HEK293 (cell line): ENCODE data around the gene GJA10.

Experiments
- CTCF ChIA-PET: fragments of 350-600 bp; formaldehyde crosslinking; extraction: SDS; loops from one replicate; lab custom pipeline; 2021; ENCODE audit warnings: antibody characterized with exemption; lab: Yijun Ruan, JAX
- POLR2A ChIA-PET: fragments of 300-600 bp; formaldehyde crosslinking; extraction: SDS; loops from one replicate; lab custom pipeline; 2020; ENCODE audit warnings: antibody characterized with exemption, inconsistent platforms; lab: Yijun Ruan, JAX
- H3K27ac ChIP-seq: fragments of 200-500 bp; sonication (Bioruptor generic); 2 replicates; pipeline ENCODE4 v1.5.1; 2014; ENCODE audit warnings: low read depth, low read length, control low read depth, inconsistent platforms; ENCODE audit errors: extremely low read depth
- H3K36me3 ChIP-seq, 2 experiments: fragments of 200-500 bp in 1 of 2; sonication (Bioruptor generic) in 1 of 2; 1 replicate in 1 of 2; 2 replicates in 1 of 2; pipeline ENCODE4 v1.5.1; 2014 to 2017; ENCODE audit warnings: inconsistent platforms in 2 of 2, low read length in 2 of 2; ENCODE audit not compliant: control insufficient read depth in 2 of 2, insufficient read depth in 1 of 2
- H3K4me1 ChIP-seq: fragments of 200-500 bp; sonication (Bioruptor generic); 2 replicates; pipeline ENCODE4 v1.5.1; 2014; ENCODE audit warnings: mild to moderate bottlenecking, low read length, inconsistent platforms; ENCODE audit not compliant: control insufficient read depth, insufficient read depth
- H3K4me3 ChIP-seq: 2 replicates; pipeline ENCODE4 v1.5.1; 2011; ENCODE audit warnings: low read depth, mild to moderate bottlenecking, control low read depth, low read length, moderate library complexity
- H3K9me3 ChIP-seq: fragments of 200-500 bp; sonication (Bioruptor generic); 2 replicates; pipeline ENCODE4 v1.5.1; 2014; ENCODE audit warnings: low read depth, low read length, inconsistent platforms; ENCODE audit not compliant: control insufficient read depth, insufficient read depth
- BCL11A ChIP-seq: fragments of 450-650 bp; formaldehyde crosslinking; IDR thresholded peaks from 2 replicates; pipeline ENCODE4 v1.5.1; 2016; ENCODE audit warnings: low read depth, missing biosample characterization, missing genetic modification characterization
- GLIS2 ChIP-seq: fragments of 450-650 bp; formaldehyde crosslinking; IDR thresholded peaks from 2 replicates; pipeline ENCODE4 v1.5.1; 2016; ENCODE audit warnings: missing biosample characterization, missing genetic modification characterization
- HOXA7 ChIP-seq: sonication (generic); formaldehyde crosslinking; IDR thresholded peaks from 2 replicates; pipeline ENCODE4 v1.8.1; 2022; ENCODE audit warnings: missing genetic modification reagents, borderline replicate concordance
- SETDB1 ChIP-seq: IDR thresholded peaks from one replicate; pipeline ENCODE4 v1.6.1; 2017; ENCODE audit warnings: mild to moderate bottlenecking, low read length, moderate library complexity, mixed read lengths; ENCODE audit not compliant: insufficient read length
- TCF7L2 ChIP-seq: IDR thresholded peaks from 2 replicates; pipeline ENCODE4 v1.6.1; 2011; ENCODE audit warnings: low read depth, mild to moderate bottlenecking, inconsistent platforms, low read length, moderate library complexity, borderline replicate concordance
- ZBTB21 ChIP-seq: fragments of 450-650 bp; formaldehyde crosslinking; IDR thresholded peaks from 2 replicates; pipeline ENCODE4 v1.5.1; 2017; ENCODE audit warnings: missing biosample characterization, missing genetic modification characterization
- ZNF114 ChIP-seq: fragments of 450-650 bp; formaldehyde crosslinking; IDR thresholded peaks from 2 replicates; pipeline ENCODE4 v1.5.0; 2017; ENCODE audit warnings: missing biosample characterization, missing genetic modification characterization
- ZNF121 ChIP-seq: fragments of 450-650 bp; formaldehyde crosslinking; IDR thresholded peaks from 2 replicates; pipeline ENCODE4 v1.5.1; 2016; ENCODE audit warnings: missing biosample characterization, missing genetic modification characterization
- ZNF433 ChIP-seq: fragments of 450-650 bp; formaldehyde crosslinking; IDR thresholded peaks from 2 replicates; pipeline ENCODE4 v1.5.1; 2016; ENCODE audit warnings: missing biosample characterization, missing genetic modification characterization, low read depth
- ZNF514 ChIP-seq: fragments of 450-650 bp; formaldehyde crosslinking; IDR thresholded peaks from 2 replicates; pipeline ENCODE4 v1.5.1; 2016; ENCODE audit warnings: missing biosample characterization, missing genetic modification characterization
- ZNF521 ChIP-seq: fragments of 450-650 bp; formaldehyde crosslinking; IDR thresholded peaks from 2 replicates; pipeline ENCODE4 v1.5.1; 2017; ENCODE audit warnings: missing biosample characterization, mild to moderate bottlenecking, missing genetic modification characterization
- ZNF544 ChIP-seq: fragments of 450-650 bp; formaldehyde crosslinking; IDR thresholded peaks from 2 replicates; pipeline ENCODE4 v1.5.0; 2017; ENCODE audit warnings: missing biosample characterization, missing genetic modification characterization
- ZNF610 ChIP-seq: fragments of 450-650 bp; formaldehyde crosslinking; IDR thresholded peaks from 2 replicates; pipeline ENCODE4 v1.5.1; 2016; ENCODE audit warnings: missing biosample characterization, missing genetic modification characterization, borderline replicate concordance
- ZNF707 ChIP-seq: fragments of 450-650 bp; formaldehyde crosslinking; IDR thresholded peaks from 2 replicates; pipeline ENCODE4 v1.5.1; 2016; ENCODE audit warnings: missing biosample characterization, missing genetic modification characterization
- ZNF768 ChIP-seq: fragments of 450-650 bp; formaldehyde crosslinking; IDR thresholded peaks from 2 replicates; pipeline ENCODE4 v1.5.1; 2018; ENCODE audit warnings: missing biosample characterization, mild to moderate bottlenecking, missing genetic modification characterization
- ZNF785 ChIP-seq: fragments of 450-650 bp; formaldehyde crosslinking; IDR thresholded peaks from 2 replicates; pipeline ENCODE4 v1.5.1; 2016; ENCODE audit warnings: missing biosample characterization, missing genetic modification characterization
- ZNF792 ChIP-seq: fragments of 450-650 bp; formaldehyde crosslinking; IDR thresholded peaks from 2 replicates; pipeline ENCODE4 v1.5.1; 2016; ENCODE audit warnings: missing biosample characterization, missing genetic modification characterization
- ZNF837 ChIP-seq: fragments of 450-650 bp; formaldehyde crosslinking; IDR thresholded peaks from 2 replicates; pipeline ENCODE4 v1.5.1; 2016; ENCODE audit warnings: missing biosample characterization, missing genetic modification characterization
- ZNF843 ChIP-seq: fragments of 450-650 bp; formaldehyde crosslinking; IDR thresholded peaks from 2 replicates; pipeline ENCODE4 v1.5.1; 2016; ENCODE audit warnings: missing biosample characterization, missing genetic modification characterization
- TF ChIP-seq, protein P1 (sequence below): fragments of 450-650 bp; formaldehyde crosslinking; IDR thresholded peaks from 2 replicates; pipeline ENCODE4 v1.5.1; 2016; ENCODE audit warnings: missing biosample characterization, missing genetic modification characterization
- TF ChIP-seq, protein P2 (sequence below): fragments of 450-650 bp; formaldehyde crosslinking; IDR thresholded peaks from 2 replicates; pipeline ENCODE4 v1.5.1; 2016; ENCODE audit warnings: missing biosample characterization, missing genetic modification characterization
- TF ChIP-seq, protein P3 (sequence below): fragments of 450-650 bp; formaldehyde crosslinking; IDR thresholded peaks from 2 replicates; pipeline ENCODE4; 2016; ENCODE audit warnings: missing biosample characterization, missing genetic modification characterization
- TF ChIP-seq, protein P4 (sequence below): fragments of 450-650 bp; formaldehyde crosslinking; IDR thresholded peaks from 2 replicates; pipeline ENCODE4 v1.5.1; 2016; ENCODE audit warnings: missing biosample characterization, missing genetic modification characterization
- TF ChIP-seq, protein P5 (sequence below): fragments of 450-650 bp; formaldehyde crosslinking; IDR thresholded peaks from 2 replicates; pipeline ENCODE4 v1.5.1; 2016; ENCODE audit warnings: missing biosample characterization, missing genetic modification characterization, borderline replicate concordance

Gene GJA10

DNA sequence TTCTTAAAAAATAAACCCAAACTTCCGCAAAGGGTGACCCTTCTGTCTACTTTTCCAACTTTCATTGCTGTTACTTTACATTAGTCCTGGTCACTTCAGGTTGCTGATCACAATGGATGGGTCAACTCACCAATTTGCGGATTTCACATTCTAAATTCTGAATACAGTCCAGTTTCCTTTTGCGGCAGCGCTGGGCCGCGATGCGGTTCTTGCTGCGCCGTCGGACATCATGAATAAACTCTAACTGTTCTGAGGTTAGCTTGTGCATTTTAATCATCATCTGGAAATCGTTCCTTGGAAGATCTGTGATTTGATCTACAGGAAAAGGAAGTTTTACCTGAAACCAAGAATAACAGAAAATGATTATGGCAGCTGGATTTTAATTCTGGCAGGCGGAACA lies 43.7 kb downstream of the GJA10 start:
- H3K36me3 ChIP-seq: peaks cover 0 to 3% of the 10 kb centered on the region in 2 experiments; a peak in 1 of 3 replicates
- H3K4me1 ChIP-seq: no peaks in the 10 kb centered on the region
- no peak overlapping the region for H3K4me3 ChIP-seq
- no peaks in the 10 kb centered on the region for H3K9me3 ChIP-seq
- ChIA-PET POLR2A (no interaction called here), CTCF (interaction anchor here (0.7 to 6.0 kb wide), 3 partner anchors 134 to 588 kb away, joined by 3 to 185 read pairs (median 3); no protein-coding TSS in a partner anchor)
- H3K27ac ChIP-seq: no peak overlapping the region
- TF ChIP-seq ZNF792 (no peak), ZNF707 (no peak)
- TF ChIP-seq, protein P1, sequence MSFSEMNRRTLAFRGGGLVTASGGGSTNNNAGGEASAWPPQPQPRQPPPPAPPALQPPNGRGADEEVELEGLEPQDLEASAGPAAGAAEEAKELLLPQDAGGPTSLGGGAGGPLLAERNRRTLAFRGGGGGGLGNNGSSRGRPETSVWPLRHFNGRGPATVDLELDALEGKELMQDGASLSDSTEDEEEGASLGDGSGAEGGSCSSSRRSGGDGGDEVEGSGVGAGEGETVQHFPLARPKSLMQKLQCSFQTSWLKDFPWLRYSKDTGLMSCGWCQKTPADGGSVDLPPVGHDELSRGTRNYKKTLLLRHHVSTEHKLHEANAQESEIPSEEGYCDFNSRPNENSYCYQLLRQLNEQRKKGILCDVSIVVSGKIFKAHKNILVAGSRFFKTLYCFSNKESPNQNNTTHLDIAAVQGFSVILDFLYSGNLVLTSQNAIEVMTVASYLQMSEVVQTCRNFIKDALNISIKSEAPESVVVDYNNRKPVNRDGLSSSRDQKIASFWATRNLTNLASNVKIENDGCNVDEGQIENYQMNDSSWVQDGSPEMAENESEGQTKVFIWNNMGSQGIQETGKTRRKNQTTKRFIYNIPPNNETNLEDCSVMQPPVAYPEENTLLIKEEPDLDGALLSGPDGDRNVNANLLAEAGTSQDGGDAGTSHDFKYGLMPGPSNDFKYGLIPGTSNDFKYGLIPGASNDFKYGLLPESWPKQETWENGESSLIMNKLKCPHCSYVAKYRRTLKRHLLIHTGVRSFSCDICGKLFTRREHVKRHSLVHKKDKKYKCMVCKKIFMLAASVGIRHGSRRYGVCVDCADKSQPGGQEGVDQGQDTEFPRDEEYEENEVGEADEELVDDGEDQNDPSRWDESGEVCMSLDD (tag by site-specific recombination): no peak
- TF ChIP-seq, protein P2, sequence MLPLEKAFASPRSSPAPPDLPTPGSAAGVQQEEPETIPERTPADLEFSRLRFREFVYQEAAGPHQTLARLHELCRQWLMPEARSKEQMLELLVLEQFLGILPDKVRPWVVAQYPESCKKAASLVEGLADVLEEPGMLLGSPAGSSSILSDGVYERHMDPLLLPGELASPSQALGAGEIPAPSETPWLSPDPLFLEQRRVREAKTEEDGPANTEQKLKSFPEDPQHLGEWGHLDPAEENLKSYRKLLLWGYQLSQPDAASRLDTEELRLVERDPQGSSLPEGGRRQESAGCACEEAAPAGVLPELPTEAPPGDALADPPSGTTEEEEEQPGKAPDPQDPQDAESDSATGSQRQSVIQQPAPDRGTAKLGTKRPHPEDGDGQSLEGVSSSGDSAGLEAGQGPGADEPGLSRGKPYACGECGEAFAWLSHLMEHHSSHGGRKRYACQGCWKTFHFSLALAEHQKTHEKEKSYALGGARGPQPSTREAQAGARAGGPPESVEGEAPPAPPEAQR (tag by site-specific recombination): no peak
- TF ChIP-seq, all 188 proteins: peak for 0

DNA sequence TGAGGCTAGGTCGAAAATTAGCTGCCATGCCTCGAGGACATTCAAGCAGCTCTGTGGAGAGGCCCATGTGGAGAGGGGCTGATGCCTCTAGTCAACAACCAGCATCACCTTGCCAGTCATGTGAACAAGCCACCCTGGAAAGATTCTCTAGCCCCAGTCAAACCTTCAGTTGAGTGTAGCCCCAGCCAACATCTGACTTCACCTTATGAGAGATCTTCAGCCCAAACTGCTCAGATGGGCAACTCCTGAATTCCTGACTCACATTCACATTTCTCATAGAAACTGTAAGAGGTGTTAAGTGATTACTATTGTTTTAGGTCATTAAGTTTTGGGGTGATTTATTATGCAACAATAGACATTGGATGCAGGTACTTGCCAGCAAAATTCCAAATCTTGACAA lies 44.9 kb downstream of the GJA10 start:
- ChIA-PET CTCF (interaction anchor here (0.6 to 6.0 kb wide), 5 partner anchors 278 to 538 kb away, joined by 4 to 185 read pairs (median 26); no protein-coding TSS in a partner anchor), POLR2A (no interaction called here)
- H3K4me1 ChIP-seq: no peaks in the 10 kb centered on the region
- TF ChIP-seq ZNF768 (tag by site-specific recombination) (no peak), ZNF521 (tag by site-specific recombination) (no peak), BCL11A (tag by site-specific recombination) (no peak), ZNF121 (tag by site-specific recombination) (no peak), ZNF114 (tag by site-specific recombination) (no peak), ZNF610 (tag by site-specific recombination) (no peak), HOXA7 (CRISPR knock-in tag) (no peak), ZNF433 (tag by site-specific recombination) (no peak), GLIS2 (no peak), TCF7L2 (no peak), ZNF514 (no peak), SETDB1 (no peak), ZNF544 (tag by site-specific recombination) (no peak), ZNF837 (no peak), ZNF843 (tag by site-specific recombination) (no peak), ZNF785 (tag by site-specific recombination) (no peak), ZBTB21 (no peak)
- TF ChIP-seq, protein P3, sequence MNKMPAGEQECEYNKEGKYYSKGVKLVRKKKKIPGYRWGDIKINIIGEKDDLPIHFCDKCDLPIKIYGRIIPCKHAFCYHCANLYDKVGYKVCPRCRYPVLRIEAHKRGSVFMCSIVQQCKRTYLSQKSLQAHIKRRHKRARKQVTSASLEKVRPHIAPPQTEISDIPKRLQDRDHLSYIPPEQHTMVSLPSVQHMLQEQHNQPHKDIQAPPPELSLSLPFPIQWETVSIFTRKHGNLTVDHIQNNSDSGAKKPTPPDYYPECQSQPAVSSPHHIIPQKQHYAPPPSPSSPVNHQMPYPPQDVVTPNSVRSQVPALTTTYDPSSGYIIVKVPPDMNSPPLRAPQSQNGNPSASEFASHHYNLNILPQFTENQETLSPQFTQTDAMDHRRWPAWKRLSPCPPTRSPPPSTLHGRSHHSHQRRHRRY (tag by site-specific recombination): no peak
- TF ChIP-seq, protein P4, sequence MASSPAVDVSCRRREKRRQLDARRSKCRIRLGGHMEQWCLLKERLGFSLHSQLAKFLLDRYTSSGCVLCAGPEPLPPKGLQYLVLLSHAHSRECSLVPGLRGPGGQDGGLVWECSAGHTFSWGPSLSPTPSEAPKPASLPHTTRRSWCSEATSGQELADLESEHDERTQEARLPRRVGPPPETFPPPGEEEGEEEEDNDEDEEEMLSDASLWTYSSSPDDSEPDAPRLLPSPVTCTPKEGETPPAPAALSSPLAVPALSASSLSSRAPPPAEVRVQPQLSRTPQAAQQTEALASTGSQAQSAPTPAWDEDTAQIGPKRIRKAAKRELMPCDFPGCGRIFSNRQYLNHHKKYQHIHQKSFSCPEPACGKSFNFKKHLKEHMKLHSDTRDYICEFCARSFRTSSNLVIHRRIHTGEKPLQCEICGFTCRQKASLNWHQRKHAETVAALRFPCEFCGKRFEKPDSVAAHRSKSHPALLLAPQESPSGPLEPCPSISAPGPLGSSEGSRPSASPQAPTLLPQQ (tag by site-specific recombination): no peak
- TF ChIP-seq, protein P5, sequence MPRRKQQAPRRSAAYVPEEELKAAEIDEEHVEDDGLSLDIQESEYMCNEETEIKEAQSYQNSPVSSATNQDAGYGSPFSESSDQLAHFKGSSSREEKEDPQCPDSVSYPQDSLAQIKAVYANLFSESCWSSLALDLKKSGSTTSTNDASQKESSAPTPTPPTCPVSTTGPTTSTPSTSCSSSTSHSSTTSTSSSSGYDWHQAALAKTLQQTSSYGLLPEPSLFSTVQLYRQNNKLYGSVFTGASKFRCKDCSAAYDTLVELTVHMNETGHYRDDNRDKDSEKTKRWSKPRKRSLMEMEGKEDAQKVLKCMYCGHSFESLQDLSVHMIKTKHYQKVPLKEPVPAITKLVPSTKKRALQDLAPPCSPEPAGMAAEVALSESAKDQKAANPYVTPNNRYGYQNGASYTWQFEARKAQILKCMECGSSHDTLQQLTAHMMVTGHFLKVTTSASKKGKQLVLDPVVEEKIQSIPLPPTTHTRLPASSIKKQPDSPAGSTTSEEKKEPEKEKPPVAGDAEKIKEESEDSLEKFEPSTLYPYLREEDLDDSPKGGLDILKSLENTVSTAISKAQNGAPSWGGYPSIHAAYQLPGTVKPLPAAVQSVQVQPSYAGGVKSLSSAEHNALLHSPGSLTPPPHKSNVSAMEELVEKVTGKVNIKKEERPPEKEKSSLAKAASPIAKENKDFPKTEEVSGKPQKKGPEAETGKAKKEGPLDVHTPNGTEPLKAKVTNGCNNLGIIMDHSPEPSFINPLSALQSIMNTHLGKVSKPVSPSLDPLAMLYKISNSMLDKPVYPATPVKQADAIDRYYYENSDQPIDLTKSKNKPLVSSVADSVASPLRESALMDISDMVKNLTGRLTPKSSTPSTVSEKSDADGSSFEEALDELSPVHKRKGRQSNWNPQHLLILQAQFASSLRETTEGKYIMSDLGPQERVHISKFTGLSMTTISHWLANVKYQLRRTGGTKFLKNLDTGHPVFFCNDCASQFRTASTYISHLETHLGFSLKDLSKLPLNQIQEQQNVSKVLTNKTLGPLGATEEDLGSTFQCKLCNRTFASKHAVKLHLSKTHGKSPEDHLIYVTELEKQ: no peak
- no peak overlapping the region for H3K4me3 ChIP-seq
- H3K9me3 ChIP-seq: no peaks in the 10 kb centered on the region
- no peak overlapping the region for H3K27ac ChIP-seq
- H3K36me3 ChIP-seq: peaks cover 0 to 3% of the 10 kb centered on the region in 2 experiments; a peak in 1 of 3 replicates
